Measurements from ENCODE around the gene ARHGEF9. TPM values are rescaled to one million over a fixed set of nuclear protein-coding genes. Genes with fewer than 3 reads are reported as not detected.

ARHGEF9 gene
- total and polyA plus RNA-seq, 7 experiments from 2014 or later: 9.6 to 39.0 (median 25.7) TPM

DNA sequence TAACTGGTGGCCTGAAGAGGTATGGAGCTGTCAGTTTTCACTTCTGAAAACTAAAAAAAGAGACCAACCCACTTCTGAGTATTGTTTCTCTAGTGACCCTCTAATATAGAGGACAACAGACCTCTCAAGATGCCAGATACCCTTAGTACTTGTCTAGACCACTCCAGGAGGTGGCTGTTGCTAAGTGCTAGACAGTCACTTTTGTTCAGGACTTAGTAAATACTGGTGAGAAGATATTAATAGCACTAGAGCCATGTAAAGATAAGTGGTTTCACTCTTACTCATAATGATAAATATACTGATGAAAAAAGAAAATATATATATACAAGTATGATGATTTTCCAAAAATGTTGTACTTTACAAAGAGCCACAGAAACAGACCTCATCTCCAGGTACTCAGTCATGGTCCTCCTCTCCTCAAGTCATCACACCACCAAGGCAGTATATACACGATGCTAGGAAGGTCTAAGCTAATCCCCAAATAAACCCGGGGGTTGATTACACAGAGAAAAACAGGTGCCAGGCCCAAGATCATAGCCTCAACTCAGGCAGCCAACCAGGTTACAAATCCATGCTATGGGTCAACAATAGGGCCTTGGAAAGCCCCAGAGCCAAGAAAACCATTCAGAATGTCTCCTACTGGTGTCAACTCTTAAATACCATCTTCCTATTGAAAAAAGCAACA, 66.9 kb downstream of the ARHGEF9 start:
- intact Hi-C loops (cut with micrococcal nuclease): no loop called here
- Mint-ChIP-seq H3K9me3 (peaks cover 0 to 3% (median 0%) of the 10 kb centered on the region in 11 donors), H3K27me3 (no peaks in the 10 kb centered on the region), H3K36me3 (peaks cover 5 to 43% (median 35%) of the 10 kb centered on the region in 5 donors), H3K4me3 (no peak overlapping the region), H3K27ac (no peak overlapping the region), H3K4me1 (no peaks in the 10 kb centered on the region)
- no peak for DNase-seq
- ChIA-PET POLR2A (no interaction called here), CTCF (no interaction called here)
- Histone ChIP-seq H3K27ac (ENCODE audit: low read depth, low read length) (no peak overlapping the region), H3K9me3 (ENCODE audit: control insufficient read depth in 2 of 3, low read length in 3 of 3) (no peaks in the 10 kb centered on the region), H3K27me3 (ENCODE audit: control insufficient read depth in 2 of 2, insufficient read depth in 2 of 2, low read length in 2 of 2) (no peaks in the 10 kb centered on the region), H3K36me3 (ENCODE audit: control insufficient read depth in 2 of 3, insufficient read depth in 3 of 3, low read length in 3 of 3) (peaks cover 0 to 41% (median 4%) of the 10 kb centered on the region in 3 experiments), H3K4me1 (ENCODE audit: control insufficient read depth in 2 of 2, insufficient read depth in 2 of 2, low read length in 2 of 2) (no peaks in the 10 kb centered on the region), H3K4me3 (ENCODE audit: low read length) (no peak overlapping the region)
- ATAC-seq: no peak

DNA sequence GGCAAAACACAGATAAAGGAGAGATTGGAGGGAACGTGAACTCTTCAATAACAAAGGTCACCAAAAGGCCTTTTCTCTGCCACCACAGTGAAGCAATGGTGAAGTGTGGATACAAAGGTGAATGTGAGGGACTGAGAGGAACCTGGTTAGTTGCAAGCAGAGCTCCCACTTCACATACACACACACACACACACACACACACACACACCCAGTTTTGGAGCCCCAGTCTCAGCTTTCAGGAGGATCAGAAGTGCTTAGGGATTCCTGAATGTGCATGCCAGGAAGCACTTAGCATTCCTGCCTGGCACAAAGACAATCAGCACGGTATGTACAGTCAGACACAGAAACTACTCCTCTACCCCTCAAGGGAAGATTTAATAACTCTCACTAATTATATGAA, 71.5 kb downstream of the ARHGEF9 start:
- H3K27ac ChIP-seq (ENCODE audit: low read depth, low read length): no peak overlapping the region
- Mint-ChIP-seq H3K27ac (peak overlapping the region in 1 of 9 donors; percentile 48), H3K9me3 (peaks cover 0 to 3% (median 0%) of the 10 kb centered on the region in 11 donors), H3K27me3 (no peaks in the 10 kb centered on the region), H3K4me1 (peaks cover 0 to 6% (median 0%) of the 10 kb centered on the region in 7 donors), H3K4me3 (no peak overlapping the region), H3K36me3 (peaks cover 0 to 43% (median 30%) of the 10 kb centered on the region in 5 donors)
- no peaks in the 10 kb centered on the region for H3K9me3 ChIP-seq (ENCODE audit: control insufficient read depth in 2 of 3, low read length in 3 of 3)
- no peaks in the 10 kb centered on the region for H3K27me3 ChIP-seq (ENCODE audit: control insufficient read depth in 2 of 2, insufficient read depth in 2 of 2, low read length in 2 of 2)
- peaks cover 0 to 15% (median 0%) of the 10 kb centered on the region in 3 experiments for H3K36me3 ChIP-seq (ENCODE audit: control insufficient read depth in 2 of 3, insufficient read depth in 3 of 3, low read length in 3 of 3)
- DNase-seq: no peak
- H3K4me1 ChIP-seq (ENCODE audit: control insufficient read depth in 2 of 2, insufficient read depth in 2 of 2, low read length in 2 of 2): no peaks in the 10 kb centered on the region
- intact Hi-C loops (cut with micrococcal nuclease): no loop called here
- ChIA-PET CTCF (no interaction called here), POLR2A (no interaction called here)
- no peak overlapping the region for H3K4me3 ChIP-seq (ENCODE audit: low read length)
- ATAC-seq: no peak

DNA sequence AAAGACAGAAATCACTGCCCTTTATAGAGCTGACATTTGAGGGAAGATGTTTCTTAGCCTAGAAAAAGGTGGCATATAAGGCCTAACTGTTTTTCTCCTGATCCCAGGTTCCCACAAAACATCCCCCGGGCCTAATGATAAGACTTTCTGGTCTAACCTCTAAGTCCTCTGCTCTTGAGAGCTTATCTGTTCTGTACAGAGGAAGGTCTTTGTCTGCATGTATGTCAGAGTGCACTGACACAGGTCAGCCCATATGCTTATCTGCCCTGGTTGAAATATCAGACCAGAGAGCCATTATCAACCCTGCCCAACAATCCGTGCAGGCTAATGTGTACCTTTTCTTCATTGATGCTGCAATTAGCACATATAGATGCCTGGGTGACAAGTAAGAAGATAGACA, 76.2 kb downstream of the ARHGEF9 start:
- intact Hi-C loops (cut with micrococcal nuclease): no loop called here
- no peak overlapping the region for H3K4me3 ChIP-seq (ENCODE audit: low read length)
- Mint-ChIP-seq H3K4me3 (no peak overlapping the region), H3K36me3 (peaks cover 9 to 41% (median 31%) of the 10 kb centered on the region in 5 donors), H3K4me1 (peaks cover 0 to 9% (median 0%) of the 10 kb centered on the region in 7 donors), H3K9me3 (peaks cover 0 to 4% (median 0%) of the 10 kb centered on the region in 11 donors), H3K27ac (no peak overlapping the region), H3K27me3 (no peaks in the 10 kb centered on the region)
- peaks cover 0 to 17% (median 0%) of the 10 kb centered on the region in 3 experiments for H3K36me3 ChIP-seq (ENCODE audit: control insufficient read depth in 2 of 3, insufficient read depth in 3 of 3, low read length in 3 of 3)
- no peak overlapping the region for H3K27ac ChIP-seq (ENCODE audit: low read depth, low read length)
- DNase-seq (no peak), ATAC-seq (no peak)
- ChIA-PET POLR2A (no interaction called here), CTCF (no interaction called here)
- H3K27me3 ChIP-seq (ENCODE audit: control insufficient read depth in 2 of 2, insufficient read depth in 2 of 2, low read length in 2 of 2): no peaks in the 10 kb centered on the region
- no peaks in the 10 kb centered on the region for H3K9me3 ChIP-seq (ENCODE audit: control insufficient read depth in 2 of 3, low read length in 3 of 3)
- no peaks in the 10 kb centered on the region for H3K4me1 ChIP-seq (ENCODE audit: control insufficient read depth in 2 of 2, insufficient read depth in 2 of 2, low read length in 2 of 2)

DNA sequence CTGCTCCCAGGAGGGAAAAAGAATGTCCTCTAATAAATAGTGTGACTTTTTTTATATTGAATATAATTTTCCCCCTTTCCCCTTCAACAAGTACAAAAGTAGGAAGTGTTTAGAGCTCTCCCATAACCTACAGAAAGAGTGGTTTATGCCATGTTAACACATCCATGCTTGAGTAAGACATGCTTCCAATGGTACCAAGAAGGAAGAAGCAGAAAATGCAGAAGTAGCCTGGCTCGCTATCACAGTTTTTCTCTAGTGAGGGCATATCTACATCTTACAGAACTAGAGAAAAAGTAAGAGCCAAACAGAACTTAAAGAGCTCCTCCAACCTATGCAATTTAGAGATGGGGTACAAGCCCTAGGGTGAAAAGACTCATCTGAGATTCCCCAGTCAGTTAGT, 82.5 kb downstream of the ARHGEF9 start:
- no peaks in the 10 kb centered on the region for H3K9me3 ChIP-seq (ENCODE audit: control insufficient read depth in 2 of 3, low read length in 3 of 3)
- peaks cover 0 to 26% (median 3%) of the 10 kb centered on the region in 3 experiments for H3K36me3 ChIP-seq (ENCODE audit: control insufficient read depth in 2 of 3, insufficient read depth in 3 of 3, low read length in 3 of 3)
- H3K27ac Mint-ChIP-seq: peak overlapping the region in 1 of 9 donors; percentile 14
- no peak overlapping the region for H3K4me3 Mint-ChIP-seq
- H3K27ac ChIP-seq (ENCODE audit: low read depth, low read length): no peak overlapping the region
- no peak overlapping the region for H3K4me3 ChIP-seq (ENCODE audit: low read length)
- no peak for DNase-seq
- POLR2A ChIA-PET: no interaction called here
- no peak for ATAC-seq
- peaks cover 0 to 7% (median 0%) of the 10 kb centered on the region in 11 donors for H3K9me3 Mint-ChIP-seq
- intact Hi-C loops (cut with micrococcal nuclease): no loop called here
- peaks cover 13 to 73% (median 49%) of the 10 kb centered on the region in 5 donors for H3K36me3 Mint-ChIP-seq
- no peaks in the 10 kb centered on the region for H3K27me3 Mint-ChIP-seq
- CTCF ChIA-PET: interaction anchor here (0.7 kb wide), 1 partner anchor 128 kb away, joined by 3 read pairs; no protein-coding TSS in a partner anchor
- no peaks in the 10 kb centered on the region for H3K4me1 ChIP-seq (ENCODE audit: control insufficient read depth in 2 of 2, insufficient read depth in 2 of 2, low read length in 2 of 2)
- no peaks in the 10 kb centered on the region for H3K27me3 ChIP-seq (ENCODE audit: control insufficient read depth in 2 of 2, insufficient read depth in 2 of 2, low read length in 2 of 2)
- no peaks in the 10 kb centered on the region for H3K4me1 Mint-ChIP-seq

GRCh38 chrX:63686878-63687714, 97.9 kb downstream of the ARHGEF9 start:
- no peaks in the 10 kb centered on the region for H3K9me3 ChIP-seq (ENCODE audit: control insufficient read depth in 2 of 3, low read length in 3 of 3)
- no peaks in the 10 kb centered on the region for H3K27me3 ChIP-seq (ENCODE audit: control insufficient read depth in 2 of 2, insufficient read depth in 2 of 2, low read length in 2 of 2)
- POLR2A ChIA-PET: no interaction called here
- no peak overlapping the region for H3K27ac ChIP-seq (ENCODE audit: low read depth, low read length)
- ATAC-seq (peak; percentile 46), DNase-seq (peak in 5 of 9 donors; percentile 1 to 31 (median 17))
- H3K4me1 Mint-ChIP-seq: peaks cover 0 to 18% (median 0%) of the 10 kb centered on the region in 7 donors
- H3K27ac Mint-ChIP-seq: no peak overlapping the region
- intact Hi-C loops (cut with micrococcal nuclease): no loop called here
- no peaks in the 10 kb centered on the region for H3K27me3 Mint-ChIP-seq
- peaks cover 3 to 15% (median 9%) of the 10 kb centered on the region in 11 donors for H3K9me3 Mint-ChIP-seq
- CTCF ChIA-PET: interaction anchor here (1.1 kb wide), 1 partner anchor 75 kb away, joined by 3 read pairs; no protein-coding TSS in a partner anchor
- H3K36me3 ChIP-seq (ENCODE audit: control insufficient read depth in 2 of 3, insufficient read depth in 3 of 3, low read length in 3 of 3): no peaks in the 10 kb centered on the region
- H3K4me3 ChIP-seq (ENCODE audit: low read length): no peak overlapping the region
- H3K36me3 Mint-ChIP-seq: peaks cover 4 to 57% (median 37%) of the 10 kb centered on the region in 5 donors
- no peak overlapping the region for H3K4me3 Mint-ChIP-seq
- no peaks in the 10 kb centered on the region for H3K4me1 ChIP-seq (ENCODE audit: control insufficient read depth in 2 of 2, insufficient read depth in 2 of 2, low read length in 2 of 2)

GRCh38 chrX:63680423-63680822, 104.6 kb downstream of the ARHGEF9 start:
- H3K36me3 ChIP-seq (ENCODE audit: control insufficient read depth in 2 of 3, insufficient read depth in 3 of 3, low read length in 3 of 3): peaks cover 0 to 23% (median 0%) of the 10 kb centered on the region in 3 experiments
- H3K4me1 Mint-ChIP-seq: peaks cover 0 to 8% (median 0%) of the 10 kb centered on the region in 7 donors
- no peak for DNase-seq
- H3K4me1 ChIP-seq (ENCODE audit: control insufficient read depth in 2 of 2, insufficient read depth in 2 of 2, low read length in 2 of 2): no peaks in the 10 kb centered on the region
- ChIA-PET CTCF (no interaction called here), POLR2A (no interaction called here)
- H3K27me3 Mint-ChIP-seq: no peaks in the 10 kb centered on the region
- H3K27me3 ChIP-seq (ENCODE audit: control insufficient read depth in 2 of 2, insufficient read depth in 2 of 2, low read length in 2 of 2): no peaks in the 10 kb centered on the region
- peaks cover 0 to 5% (median 0%) of the 10 kb centered on the region in 11 donors for H3K9me3 Mint-ChIP-seq
- H3K4me3 Mint-ChIP-seq: no peak overlapping the region
- H3K9me3 ChIP-seq (ENCODE audit: control insufficient read depth in 2 of 3, low read length in 3 of 3): no peaks in the 10 kb centered on the region
- intact Hi-C loops (cut with micrococcal nuclease): no loop called here
- no peak overlapping the region for H3K4me3 ChIP-seq (ENCODE audit: low read length)
- H3K27ac Mint-ChIP-seq: no peak overlapping the region
- ATAC-seq: no peak
- H3K27ac ChIP-seq (ENCODE audit: low read depth, low read length): no peak overlapping the region
- H3K36me3 Mint-ChIP-seq: peaks cover 0 to 41% (median 22%) of the 10 kb centered on the region in 5 donors

All from naive thymus-derived CD4-positive, alpha-beta T cell (primary cell).